ENCODE data around the gene RAB4B. TPM values are rescaled to one million over a fixed set of nuclear protein-coding genes. Genes with fewer than 3 reads are reported as not detected.

RAB4B gene
- total RNA-seq, 1 donor from 2014 or later: 12.9 TPM

DNA sequence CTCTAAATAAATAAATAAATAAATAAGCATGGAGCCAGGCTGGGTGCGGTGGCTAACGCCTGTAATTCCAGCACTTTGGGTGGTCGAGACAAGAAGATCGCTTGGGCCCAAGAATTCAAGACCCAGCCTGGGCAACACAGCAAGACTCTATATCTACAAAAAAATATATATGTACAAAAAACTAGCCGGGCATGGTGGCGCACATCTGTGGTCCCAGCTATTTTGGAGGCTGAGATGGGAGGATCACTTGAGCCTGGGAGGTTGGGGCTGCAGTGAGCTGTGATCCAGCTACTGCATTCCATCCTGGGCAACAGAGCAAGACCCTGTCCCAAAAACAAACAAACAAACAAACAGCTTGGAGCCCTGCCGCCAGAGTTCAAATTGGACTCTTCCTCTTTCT is 30.5 kb upstream of the RAB4B start:
- Histone ChIP-seq H3K4me1 (peaks cover 14% of the 10 kb centered on the region), H3K4me2 (no peak overlapping the region), H3K79me2 (ENCODE audit: low read depth) (peaks cover 38% of the 10 kb centered on the region), H3K4me3 (no peak overlapping the region), H3K36me3 (no peaks in the 10 kb centered on the region), H2AFZ (replicated peaks) (no peak overlapping the region), H3K27me3 (no peaks in the 10 kb centered on the region), H3K27ac (no peak overlapping the region), H4K20me1 (ENCODE audit: low read depth) (peaks cover 4% of the 10 kb centered on the region), H3F3A (ENCODE audit: low read depth) (peaks cover 9% of the 10 kb centered on the region), H3K9me3 (ENCODE audit: low read depth) (no peaks in the 10 kb centered on the region), H3K9ac (no peak overlapping the region)
- Mint-ChIP-seq H3K4me1 (peaks cover 38% of the 10 kb centered on the region), H3K27ac (no peak overlapping the region), H3K9me3 (no peaks in the 10 kb centered on the region), H3K36me3 (peaks cover under 1% of the 10 kb centered on the region), H3K4me3 (no peak overlapping the region), H3K27me3 (ENCODE audit: insufficient read depth, low read depth) (peaks cover 3% of the 10 kb centered on the region)
- no peak for DNase-seq (ENCODE audit: low spot score)
- TF ChIP-seq, protein P1, sequence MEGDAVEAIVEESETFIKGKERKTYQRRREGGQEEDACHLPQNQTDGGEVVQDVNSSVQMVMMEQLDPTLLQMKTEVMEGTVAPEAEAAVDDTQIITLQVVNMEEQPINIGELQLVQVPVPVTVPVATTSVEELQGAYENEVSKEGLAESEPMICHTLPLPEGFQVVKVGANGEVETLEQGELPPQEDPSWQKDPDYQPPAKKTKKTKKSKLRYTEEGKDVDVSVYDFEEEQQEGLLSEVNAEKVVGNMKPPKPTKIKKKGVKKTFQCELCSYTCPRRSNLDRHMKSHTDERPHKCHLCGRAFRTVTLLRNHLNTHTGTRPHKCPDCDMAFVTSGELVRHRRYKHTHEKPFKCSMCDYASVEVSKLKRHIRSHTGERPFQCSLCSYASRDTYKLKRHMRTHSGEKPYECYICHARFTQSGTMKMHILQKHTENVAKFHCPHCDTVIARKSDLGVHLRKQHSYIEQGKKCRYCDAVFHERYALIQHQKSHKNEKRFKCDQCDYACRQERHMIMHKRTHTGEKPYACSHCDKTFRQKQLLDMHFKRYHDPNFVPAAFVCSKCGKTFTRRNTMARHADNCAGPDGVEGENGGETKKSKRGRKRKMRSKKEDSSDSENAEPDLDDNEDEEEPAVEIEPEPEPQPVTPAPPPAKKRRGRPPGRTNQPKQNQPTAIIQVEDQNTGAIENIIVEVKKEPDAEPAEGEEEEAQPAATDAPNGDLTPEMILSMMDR (IDR thresholded peaks at IDR 0.05): no peak
- TF ChIP-seq EZH2 (IDR thresholded peaks at IDR 0.05) (no peak), EZH2phosphoT487 (IDR thresholded peaks at IDR 0.05) (no peak)

DNA sequence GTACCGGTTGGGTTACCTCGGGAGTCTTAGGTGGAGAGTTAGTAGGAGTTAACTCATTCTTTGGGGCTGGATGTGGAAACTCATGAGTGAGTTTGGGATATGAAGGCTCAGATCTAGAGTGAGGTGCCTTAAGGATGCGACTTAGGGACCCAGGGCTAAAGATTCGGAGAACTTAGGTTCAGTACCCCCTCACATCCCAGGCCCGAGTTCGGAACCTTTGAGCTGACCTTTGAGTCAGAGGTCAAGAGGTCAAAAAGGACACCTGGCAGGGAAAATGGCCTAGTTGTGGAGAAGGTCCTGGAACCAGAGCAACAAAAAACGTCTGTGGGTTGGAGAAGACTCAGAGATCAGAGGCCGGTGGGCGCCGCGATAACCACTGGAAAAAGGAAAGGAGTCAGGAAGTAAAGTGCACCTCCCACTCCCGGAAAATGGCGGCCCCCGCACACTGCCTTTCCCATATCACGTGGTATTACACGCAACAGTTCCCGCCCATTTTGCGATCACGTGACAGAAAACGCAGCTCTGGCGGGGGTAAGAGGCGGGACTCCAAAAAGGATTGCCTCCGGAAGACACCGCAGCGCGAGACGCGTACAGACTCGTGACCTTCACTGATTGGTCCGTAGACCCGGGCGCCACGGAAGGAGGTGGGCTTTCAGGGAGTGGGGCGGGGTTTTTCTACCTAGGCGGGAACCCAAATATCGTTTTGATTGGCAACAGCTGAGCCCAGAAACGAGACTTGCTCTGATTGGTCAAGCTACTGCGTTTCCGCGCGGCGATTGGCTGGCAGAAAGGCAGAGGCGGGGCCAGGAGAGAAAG is 27.8 kb upstream of the RAB4B start, which contains the start of gene ACTMAP:
Gene ACTMAP (minus strand): TSS at position 420 of the 816 bp plus-strand sequence. CDS start 674 bp downstream, outside the sequence.
- H3K27me3 ChIP-seq: no peaks in the 10 kb centered on the region
- DNase-seq (ENCODE audit: low spot score): peak; percentile 100
- Mint-ChIP-seq H3K27me3 (ENCODE audit: insufficient read depth, low read depth) (peaks cover 5% of the 10 kb centered on the region), H3K9me3 (no peaks in the 10 kb centered on the region), H3K4me3 (peak within 1 kb of the TSS; percentile 94), H3K27ac (peak within 1 kb of the TSS; percentile 94), H3K36me3 (peaks cover 11% of the 10 kb centered on the region), H3K4me1 (peaks cover 49% of the 10 kb centered on the region)
- H3K9ac ChIP-seq: peak within 1 kb of the TSS; percentile 94
- H3F3A ChIP-seq (ENCODE audit: low read depth): peaks cover 9% of the 10 kb centered on the region
- peak within 1 kb of the TSS; percentile 59 for H3K4me3 ChIP-seq
- H3K4me2 ChIP-seq: peak within 1 kb of the TSS; percentile 78
- no peak for TF ChIP-seq EZH2phosphoT487 (IDR thresholded peaks at IDR 0.05)
- TF ChIP-seq EZH2 (IDR thresholded peaks at IDR 0.05): no peak
- H3K9me3 ChIP-seq (ENCODE audit: low read depth): no peaks in the 10 kb centered on the region
- H4K20me1 ChIP-seq (ENCODE audit: low read depth): peaks cover 28% of the 10 kb centered on the region
- H3K27ac ChIP-seq: peak within 1 kb of the TSS; percentile 94
- H3K36me3 ChIP-seq: no peaks in the 10 kb centered on the region
- H3K79me2 ChIP-seq (ENCODE audit: low read depth): peaks cover 66% of the 10 kb centered on the region
- H2AFZ ChIP-seq (replicated peaks): peak within 1 kb of the TSS; percentile 72
- H3K4me1 ChIP-seq: peaks cover 26% of the 10 kb centered on the region

DNA sequence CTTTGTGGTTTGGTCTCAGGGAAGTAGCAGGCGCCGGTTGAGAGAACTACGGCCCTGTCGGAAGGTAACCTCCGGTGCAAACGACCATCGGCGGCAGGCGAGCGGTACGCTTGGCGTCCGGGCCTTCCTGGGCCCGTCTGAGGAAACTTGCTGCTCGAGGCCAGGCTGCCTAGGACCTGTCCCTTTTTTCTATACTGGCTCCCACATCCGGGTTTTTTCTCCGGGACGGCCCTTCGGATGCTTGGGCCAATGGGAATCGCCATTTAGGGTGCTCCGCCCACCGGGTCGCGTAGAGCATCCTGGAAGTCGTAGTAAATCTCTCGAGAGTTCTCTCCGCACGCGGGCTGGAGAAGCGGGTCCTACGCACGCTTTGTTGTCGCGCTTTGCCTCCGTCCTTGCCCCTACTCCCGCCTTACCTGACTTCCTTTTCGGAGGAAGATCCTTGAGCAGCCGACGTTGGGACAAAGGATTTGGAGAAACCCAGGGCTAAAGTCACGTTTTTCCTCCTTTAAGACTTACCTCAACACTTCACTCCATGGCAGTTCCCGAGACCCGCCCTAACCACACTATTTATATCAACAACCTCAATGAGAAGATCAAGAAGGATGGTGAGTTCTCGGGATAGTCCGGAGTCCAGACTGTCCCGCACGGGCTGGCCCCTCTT is 27.0 kb upstream of the RAB4B start, which contains the start of gene SNRPA:
Gene SNRPA (plus strand): TSS at position 330 of the 664 bp plus-strand sequence. CDS start 206 bp downstream, at position 536.
- Mint-ChIP-seq H3K36me3 (peaks cover 16% of the 10 kb centered on the region), H3K27ac (peak within 1 kb of the TSS; percentile 94), H3K9me3 (no peaks in the 10 kb centered on the region), H3K4me1 (peaks cover 52% of the 10 kb centered on the region), H3K4me3 (peak within 1 kb of the TSS; percentile 94), H3K27me3 (ENCODE audit: insufficient read depth, low read depth) (peaks cover 5% of the 10 kb centered on the region)
- peak; percentile 100 for DNase-seq (ENCODE audit: low spot score)
- peaks cover 26% of the 10 kb centered on the region for H3K4me1 ChIP-seq
- H3K27ac ChIP-seq: peak within 1 kb of the TSS; percentile 94
- no peak for TF ChIP-seq EZH2 (IDR thresholded peaks at IDR 0.05)
- TF ChIP-seq, protein P1 (IDR thresholded peaks at IDR 0.05): no peak
- peak within 1 kb of the TSS; percentile 78 for H3K4me2 ChIP-seq
- H3K27me3 ChIP-seq: no peaks in the 10 kb centered on the region
- peak within 1 kb of the TSS; percentile 94 for H3K9ac ChIP-seq
- H3K9me3 ChIP-seq (ENCODE audit: low read depth): no peaks in the 10 kb centered on the region
- no peaks in the 10 kb centered on the region for H3K36me3 ChIP-seq
- H2AFZ ChIP-seq (replicated peaks): peak within 1 kb of the TSS; percentile 72
- peaks cover 9% of the 10 kb centered on the region for H3F3A ChIP-seq (ENCODE audit: low read depth)
- peaks cover 36% of the 10 kb centered on the region for H4K20me1 ChIP-seq (ENCODE audit: low read depth)
- peak within 1 kb of the TSS; percentile 59 for H3K4me3 ChIP-seq
- peaks cover 73% of the 10 kb centered on the region for H3K79me2 ChIP-seq (ENCODE audit: low read depth)

All from neural progenitor cell (in vitro differentiated cells).